ENCODE measurements around the gene CCNJL. TPM values are rescaled to one million over a fixed set of nuclear protein-coding genes. Genes with fewer than 3 reads are reported as not detected.

Gene CCNJL
- total RNA-seq, 2 experiments from 2014 or later, result not detected

GRCh38 chr5:160354666-160355065 lies 42.3 kb upstream of the CCNJL start:
- no peaks in the 10 kb centered on the region for H3K79me2 ChIP-seq (ENCODE audit: insufficient read depth, low read depth, low read length)
- H3K27ac ChIP-seq (ENCODE audit: low read depth, low read length, poor library complexity, severe bottlenecking), result no peak overlapping the region
- POLR2A ChIA-PET, result no interaction called here
- no TSS peak for BruUV-seq (replicated peaks)
- H4K20me1 ChIP-seq (ENCODE audit: insufficient read depth, low read length), result no peaks in the 10 kb centered on the region
- no peaks in the 10 kb centered on the region for H3K36me3 ChIP-seq (ENCODE audit: insufficient read depth, low read length)
- CTCF ChIA-PET (ENCODE audit: unreplicated experiment), result no interaction called here
- no peak overlapping the region for H2AFZ ChIP-seq (ENCODE audit: low read length)
- H3K4me3 ChIP-seq (ENCODE audit: low read depth, low read length, poor library complexity, severe bottlenecking), result no peak overlapping the region
- no peak overlapping the region for H3K4me2 ChIP-seq (ENCODE audit: low read length)
- intact Hi-C loops (cut with micrococcal nuclease; ENCODE audit: unreplicated experiment), result no loop called here
- DNase-seq (ENCODE audit: low spot score), result no peak
- TF ChIP-seq EZH2phosphoT487 (IDR thresholded peaks at IDR 0.05; ENCODE audit: borderline replicate concordance, low read depth, low read length) (no peak), CTCF (conservative IDR thresholded peaks at IDR 0.05; ENCODE audit: low read length) (no peak)
- no peaks in the 10 kb centered on the region for H3K4me1 ChIP-seq (ENCODE audit: insufficient read depth, low read length, poor library complexity, severe bottlenecking)
- H3K9me3 ChIP-seq (ENCODE audit: low read length), result no peaks in the 10 kb centered on the region
- no peaks in the 10 kb centered on the region for H3K9me2 ChIP-seq (ENCODE audit: insufficient read depth, low read length)

GRCh38 chr5:160353379-160353778 lies 41.0 kb upstream of the CCNJL start:
- Histone ChIP-seq H3K9me3 (ENCODE audit: low read length) (no peaks in the 10 kb centered on the region), H3K9me2 (ENCODE audit: insufficient read depth, low read length) (no peaks in the 10 kb centered on the region), H3K36me3 (ENCODE audit: insufficient read depth, low read length) (no peaks in the 10 kb centered on the region), H2AFZ (ENCODE audit: low read length) (no peak overlapping the region), H3K79me2 (ENCODE audit: insufficient read depth, low read depth, low read length) (no peaks in the 10 kb centered on the region), H3K4me2 (ENCODE audit: low read length) (no peak overlapping the region), H3K4me1 (ENCODE audit: insufficient read depth, low read length, poor library complexity, severe bottlenecking) (no peaks in the 10 kb centered on the region), H3K4me3 (ENCODE audit: low read depth, low read length, poor library complexity, severe bottlenecking) (no peak overlapping the region), H3K27ac (ENCODE audit: low read depth, low read length, poor library complexity, severe bottlenecking) (no peak overlapping the region), H4K20me1 (ENCODE audit: insufficient read depth, low read length) (no peaks in the 10 kb centered on the region)
- ChIA-PET CTCF (ENCODE audit: unreplicated experiment) (no interaction called here), POLR2A (interaction anchor here (0.6 kb wide), 1 partner anchor 11 kb away, joined by 4 read pairs; no protein-coding TSS in a partner anchor)
- intact Hi-C loops (cut with micrococcal nuclease; ENCODE audit: unreplicated experiment), result no loop called here
- no TSS peak for BruUV-seq (replicated peaks)
- no peak for DNase-seq (ENCODE audit: low spot score)
- TF ChIP-seq CTCF (conservative IDR thresholded peaks at IDR 0.05; ENCODE audit: low read length) (no peak), EZH2phosphoT487 (IDR thresholded peaks at IDR 0.05; ENCODE audit: borderline replicate concordance, low read depth, low read length) (no peak)

GRCh38 chr5:160352308-160352707 lies 39.9 kb upstream of the CCNJL start:
- Histone ChIP-seq H3K4me2 (ENCODE audit: low read length) (no peak overlapping the region), H3K27ac (ENCODE audit: low read depth, low read length, poor library complexity, severe bottlenecking) (no peak overlapping the region), H3K4me3 (ENCODE audit: low read depth, low read length, poor library complexity, severe bottlenecking) (no peak overlapping the region), H3K4me1 (ENCODE audit: insufficient read depth, low read length, poor library complexity, severe bottlenecking) (no peaks in the 10 kb centered on the region), H3K36me3 (ENCODE audit: insufficient read depth, low read length) (no peaks in the 10 kb centered on the region), H3K79me2 (ENCODE audit: insufficient read depth, low read depth, low read length) (no peaks in the 10 kb centered on the region), H4K20me1 (ENCODE audit: insufficient read depth, low read length) (no peaks in the 10 kb centered on the region), H2AFZ (ENCODE audit: low read length) (no peak overlapping the region), H3K9me2 (ENCODE audit: insufficient read depth, low read length) (no peaks in the 10 kb centered on the region), H3K9me3 (ENCODE audit: low read length) (no peaks in the 10 kb centered on the region)
- ChIA-PET CTCF (ENCODE audit: unreplicated experiment) (no interaction called here), POLR2A (interaction anchor here (0.6 to 0.7 kb wide), 3 partner anchors 115 to 323 kb away, joined by 3 to 4 read pairs (median 3); no protein-coding TSS in a partner anchor)
- DNase-seq (ENCODE audit: low spot score), result no peak
- BruUV-seq (replicated peaks), result no TSS peak
- TF ChIP-seq EZH2phosphoT487 (IDR thresholded peaks at IDR 0.05; ENCODE audit: borderline replicate concordance, low read depth, low read length) (no peak), CTCF (conservative IDR thresholded peaks at IDR 0.05; ENCODE audit: low read length) (no peak)
- intact Hi-C loops (cut with micrococcal nuclease; ENCODE audit: unreplicated experiment), result no loop called here

Data from OCI-LY7 (cell line).